AG09319 (cell line): ENCODE results near the gene BTBD1.

Source experiments
- DNase-seq: peaks from one replicate; pipeline ENCODE4 v3.0.0-alpha.2; 2010; ENCODE audit warnings: low read depth; ENCODE audit errors: extremely low read depth
- TF ChIP-seq, protein P1 (sequence below): IDR thresholded peaks from 2 replicates; pipeline ENCODE4 v1.5.1; 2011; ENCODE audit warnings: low read depth, mild to moderate bottlenecking, inconsistent platforms, low read length, moderate library complexity

Gene BTBD1

DNA sequence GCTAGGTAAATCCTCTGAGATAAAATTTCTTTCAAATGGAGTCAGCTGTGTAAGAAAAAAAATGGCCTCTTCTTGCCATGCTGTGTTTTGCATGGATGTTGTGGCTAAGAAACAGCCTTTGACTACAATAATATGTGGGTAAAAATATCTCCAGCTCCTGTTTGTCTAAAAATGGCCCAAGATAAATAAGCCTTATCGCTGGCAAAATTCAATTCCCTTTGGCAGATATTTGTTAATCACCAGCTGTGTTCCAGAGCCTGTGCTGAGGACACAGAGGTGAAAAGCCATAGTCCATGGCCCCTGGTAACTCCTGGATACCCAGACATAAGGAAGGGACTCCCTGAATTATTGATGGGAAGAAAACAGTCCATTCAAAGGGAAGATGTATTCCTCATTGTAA, 96.4 kb downstream of the BTBD1 start:
- TF ChIP-seq, protein P1, sequence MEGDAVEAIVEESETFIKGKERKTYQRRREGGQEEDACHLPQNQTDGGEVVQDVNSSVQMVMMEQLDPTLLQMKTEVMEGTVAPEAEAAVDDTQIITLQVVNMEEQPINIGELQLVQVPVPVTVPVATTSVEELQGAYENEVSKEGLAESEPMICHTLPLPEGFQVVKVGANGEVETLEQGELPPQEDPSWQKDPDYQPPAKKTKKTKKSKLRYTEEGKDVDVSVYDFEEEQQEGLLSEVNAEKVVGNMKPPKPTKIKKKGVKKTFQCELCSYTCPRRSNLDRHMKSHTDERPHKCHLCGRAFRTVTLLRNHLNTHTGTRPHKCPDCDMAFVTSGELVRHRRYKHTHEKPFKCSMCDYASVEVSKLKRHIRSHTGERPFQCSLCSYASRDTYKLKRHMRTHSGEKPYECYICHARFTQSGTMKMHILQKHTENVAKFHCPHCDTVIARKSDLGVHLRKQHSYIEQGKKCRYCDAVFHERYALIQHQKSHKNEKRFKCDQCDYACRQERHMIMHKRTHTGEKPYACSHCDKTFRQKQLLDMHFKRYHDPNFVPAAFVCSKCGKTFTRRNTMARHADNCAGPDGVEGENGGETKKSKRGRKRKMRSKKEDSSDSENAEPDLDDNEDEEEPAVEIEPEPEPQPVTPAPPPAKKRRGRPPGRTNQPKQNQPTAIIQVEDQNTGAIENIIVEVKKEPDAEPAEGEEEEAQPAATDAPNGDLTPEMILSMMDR: no peak
- DNase-seq: no peak

DNA sequence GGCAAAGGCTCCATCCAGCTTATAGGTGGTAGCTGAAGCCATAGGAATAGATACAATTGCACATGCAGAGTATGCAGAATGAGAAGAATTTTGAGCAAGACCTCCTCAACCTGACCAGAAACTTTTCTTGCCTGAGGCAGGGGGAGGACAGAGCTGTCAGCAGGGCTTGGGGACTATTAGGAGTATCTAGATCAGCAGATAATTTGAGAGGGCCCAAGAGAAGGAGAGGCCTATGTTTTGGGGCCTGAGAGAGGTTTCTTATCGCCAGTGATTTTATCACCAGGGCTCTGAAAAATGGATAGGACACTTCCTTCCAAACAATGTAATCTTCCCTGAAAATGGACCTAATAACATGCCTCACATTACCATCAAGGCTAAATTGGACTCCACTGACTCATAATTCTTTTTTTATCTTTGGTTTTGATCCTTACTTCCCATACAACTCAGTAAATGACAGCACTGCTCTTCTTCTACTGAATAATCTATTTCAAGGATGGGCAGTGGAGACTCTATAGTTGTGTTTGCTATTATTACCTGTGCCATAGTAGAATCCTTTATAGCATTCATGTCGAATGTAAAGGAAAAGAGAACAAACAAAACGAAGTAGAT, 96.9 kb downstream of the BTBD1 start:
- TF ChIP-seq, protein P1: no peak
- no peak for DNase-seq

- DNase-seq: no peak
- TF ChIP-seq, protein P1: no peak
These were observed 97.7 kb downstream of the BTBD1 start for GRCh38 chr15:82969353-82969752.

- DNase-seq: no peak
- TF ChIP-seq, protein P1: no peak
These were observed 99.0 kb downstream of the BTBD1 start for GRCh38 chr15:82968066-82968465.

GRCh38 chr15:82966671-82967071, 100.4 kb downstream of the BTBD1 start:
- no peak for DNase-seq
- TF ChIP-seq, protein P1: no peak
